Esophagus muscularis mucosa (tissue), 3 donors: ENCODE results near the gene ZNF804B.

ENCODE experiments used
- POLR2A ChIP-seq: fragments of 450-650 bp; IDR thresholded peaks from one replicate; pipeline ENCODE4 v1.6.1; 2017; ENCODE audit warnings: antibody characterized with exemption, moderate library complexity, mild to moderate bottlenecking, low read depth
- POLR2AphosphoS5 ChIP-seq, 2 donors: sonication (generic); formaldehyde crosslinking; IDR thresholded peaks; one replicate each; pipeline ENCODE4 v1.6.1; 2017; ENCODE audit warnings: antibody characterized with exemption in 2 of 2
- TF ChIP-seq, protein P1 (sequence below), 3 experiments: fragments of 200-600 bp in 2 of 3; fragments of 450-650 bp in 1 of 3; sonication (generic) in 2 of 3; IDR thresholded peaks; one replicate each; pipeline ENCODE4 v1.5.1; 2017 to 2019; ENCODE audit warnings: antibody characterized with exemption in 3 of 3, mild to moderate bottlenecking in 2 of 3, moderate library complexity in 1 of 3

DNA sequence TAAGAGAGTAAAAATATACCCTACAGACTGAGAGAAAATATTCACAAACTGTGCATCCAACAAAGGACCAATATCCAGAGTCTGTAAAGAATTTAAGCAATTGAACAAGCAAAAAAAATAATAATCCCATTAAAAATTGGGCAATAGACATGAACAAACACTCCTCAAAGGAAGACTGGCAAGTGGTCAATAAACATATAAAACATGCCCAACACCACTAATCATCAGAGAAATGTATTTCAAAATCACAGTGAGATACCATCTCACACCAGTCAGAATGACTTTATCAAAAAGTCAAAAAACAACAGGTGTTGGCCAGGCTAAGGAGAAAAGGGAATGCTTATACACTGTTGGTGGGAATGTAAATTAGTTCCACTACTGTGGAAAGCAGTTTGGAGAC is 21.9 kb upstream of the ZNF804B start:
- TF ChIP-seq, protein P1, sequence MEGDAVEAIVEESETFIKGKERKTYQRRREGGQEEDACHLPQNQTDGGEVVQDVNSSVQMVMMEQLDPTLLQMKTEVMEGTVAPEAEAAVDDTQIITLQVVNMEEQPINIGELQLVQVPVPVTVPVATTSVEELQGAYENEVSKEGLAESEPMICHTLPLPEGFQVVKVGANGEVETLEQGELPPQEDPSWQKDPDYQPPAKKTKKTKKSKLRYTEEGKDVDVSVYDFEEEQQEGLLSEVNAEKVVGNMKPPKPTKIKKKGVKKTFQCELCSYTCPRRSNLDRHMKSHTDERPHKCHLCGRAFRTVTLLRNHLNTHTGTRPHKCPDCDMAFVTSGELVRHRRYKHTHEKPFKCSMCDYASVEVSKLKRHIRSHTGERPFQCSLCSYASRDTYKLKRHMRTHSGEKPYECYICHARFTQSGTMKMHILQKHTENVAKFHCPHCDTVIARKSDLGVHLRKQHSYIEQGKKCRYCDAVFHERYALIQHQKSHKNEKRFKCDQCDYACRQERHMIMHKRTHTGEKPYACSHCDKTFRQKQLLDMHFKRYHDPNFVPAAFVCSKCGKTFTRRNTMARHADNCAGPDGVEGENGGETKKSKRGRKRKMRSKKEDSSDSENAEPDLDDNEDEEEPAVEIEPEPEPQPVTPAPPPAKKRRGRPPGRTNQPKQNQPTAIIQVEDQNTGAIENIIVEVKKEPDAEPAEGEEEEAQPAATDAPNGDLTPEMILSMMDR (IDR thresholded peaks at IDR 0.05): no peak
- TF ChIP-seq POLR2AphosphoS5 (IDR thresholded peaks at IDR 0.05) (no peak), POLR2A (no peak)
